Body of pancreas (tissue), 4 donors: ENCODE data around the gene C4orf46. TPM values are rescaled to one million over a fixed set of nuclear protein-coding genes. Genes with fewer than 3 reads are reported as not detected.

Source experiments
- ATAC-seq: fragments of 150-250 bp; one replicate; pipeline ENCODE4 v1.9.1; 2016
- DNase-seq, 4 donors: peaks; one replicate each; pipeline ENCODE4 v3.0.0-alpha.2; 2019
- H3K27ac ChIP-seq, 4 donors: fragments of 200-600 bp; sonication (generic); 1 replicate in 3 of 4; 2 replicates in 1 of 4; pipeline versions ENCODE4 v1.5.1 to v1.6.1; 2016 to 2019; ENCODE audit warnings: mild to moderate bottlenecking in 1 of 4, mixed read lengths in 1 of 4, moderate library complexity in 1 of 4
- H3K27me3 ChIP-seq, 2 donors: fragments of 200-600 bp; sonication (generic); one replicate each; pipeline ENCODE4 v1.6.0; 2016; ENCODE audit warnings: mild to moderate bottlenecking in 1 of 2
- H3K36me3 ChIP-seq, 2 donors: fragments of 200-600 bp; sonication (generic); replicated peaks in 1 of 2; 2 replicates each; pipeline ENCODE4 v1.5.1; 2016; ENCODE audit warnings: low read depth in 2 of 2; ENCODE audit not compliant: insufficient read depth in 1 of 2
- H3K4me1 ChIP-seq: fragments of 200-600 bp; sonication (generic); one replicate; pipeline ENCODE4 v1.6.0; 2016
- H3K4me3 ChIP-seq, 2 donors: fragments of 200-600 bp; sonication (generic); 1 replicate in 1 of 2; 2 replicates in 1 of 2; pipeline ENCODE4 v1.5.1; 2016 to 2019
- H3K9me3 ChIP-seq, 3 donors: fragments of 200-600 bp; sonication (generic); 1 replicate in 2 of 3; 2 replicates in 1 of 3; pipeline ENCODE4 v1.5.1; 2016
- POLR2A ChIP-seq, 3 donors: fragments of 450-650 bp; IDR thresholded peaks; one replicate each; pipeline ENCODE4 v1.6.1; 2016; ENCODE audit warnings: antibody characterized with exemption in 3 of 3, mild to moderate bottlenecking in 2 of 3
- WGBS, 2 donors: methylation state at CpG; one replicate each; pipeline ENCODE4 v1.1.5; 2017; 5-methylcytosine and 5-hydroxymethylcytosine counted together
- intact Hi-C: fragments of 100-400 bp; cut with DNase I; formaldehyde crosslinking; loops from one replicate; pipeline ENCODE4 v1.15.1; 2023
- total RNA-seq, 2 donors: library from RNA; depleted of rRNA; stranded (reverse); fragments of >200 nt; gene quantifications; one replicate each; pipeline ENCODE4 v1.1.0, GENCODE V29; 2016
- TF ChIP-seq, protein P1 (sequence below), 7 experiments: fragments of 450-650 bp in 4 of 7; fragments of 200-600 bp in 3 of 7; sonication (generic) in 3 of 7; IDR thresholded peaks; one replicate each; pipeline ENCODE4 v1.5.1; 2016 to 2019; ENCODE audit warnings: antibody characterized with exemption in 7 of 7

Gene C4orf46
- total RNA-seq, 2 donors from 2014 or later, result 2.3 to 3.4 TPM

DNA sequence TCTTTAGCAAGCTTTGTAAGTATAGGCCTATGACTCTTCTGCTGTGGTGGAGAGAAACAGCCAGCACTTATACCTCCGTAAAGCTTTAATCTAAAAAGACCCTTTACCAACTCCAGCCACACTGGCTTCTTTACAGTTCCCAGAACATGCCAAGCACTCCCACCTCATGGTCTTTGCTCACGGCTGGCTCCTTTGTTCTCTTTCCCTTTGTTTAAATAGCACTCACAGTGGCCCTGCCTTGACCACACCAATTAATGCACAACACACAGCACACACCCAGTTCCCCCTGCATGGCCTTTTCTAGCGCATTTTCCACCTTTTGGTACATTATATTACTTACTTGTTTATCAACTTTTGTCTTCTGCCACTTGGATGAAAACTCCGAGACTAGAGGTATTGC lies 32.6 kb upstream of the C4orf46 start:
- Histone ChIP-seq H3K27ac (no peak overlapping the region), H3K27me3 (no peaks in the 10 kb centered on the region), H3K9me3 (no peaks in the 10 kb centered on the region), H3K4me1 (no peaks in the 10 kb centered on the region), H3K4me3 (no peak overlapping the region), H3K36me3 (peaks cover 0 to 8% of the 10 kb centered on the region in 2 donors)
- 92 to 93% methylated on average over 4 of the region's 4 CpGs for WGBS, 2 donors
- ATAC-seq (no peak), DNase-seq (no peak)
- no peak for TF ChIP-seq POLR2A (IDR thresholded peaks at IDR 0.05)
- TF ChIP-seq, protein P1, sequence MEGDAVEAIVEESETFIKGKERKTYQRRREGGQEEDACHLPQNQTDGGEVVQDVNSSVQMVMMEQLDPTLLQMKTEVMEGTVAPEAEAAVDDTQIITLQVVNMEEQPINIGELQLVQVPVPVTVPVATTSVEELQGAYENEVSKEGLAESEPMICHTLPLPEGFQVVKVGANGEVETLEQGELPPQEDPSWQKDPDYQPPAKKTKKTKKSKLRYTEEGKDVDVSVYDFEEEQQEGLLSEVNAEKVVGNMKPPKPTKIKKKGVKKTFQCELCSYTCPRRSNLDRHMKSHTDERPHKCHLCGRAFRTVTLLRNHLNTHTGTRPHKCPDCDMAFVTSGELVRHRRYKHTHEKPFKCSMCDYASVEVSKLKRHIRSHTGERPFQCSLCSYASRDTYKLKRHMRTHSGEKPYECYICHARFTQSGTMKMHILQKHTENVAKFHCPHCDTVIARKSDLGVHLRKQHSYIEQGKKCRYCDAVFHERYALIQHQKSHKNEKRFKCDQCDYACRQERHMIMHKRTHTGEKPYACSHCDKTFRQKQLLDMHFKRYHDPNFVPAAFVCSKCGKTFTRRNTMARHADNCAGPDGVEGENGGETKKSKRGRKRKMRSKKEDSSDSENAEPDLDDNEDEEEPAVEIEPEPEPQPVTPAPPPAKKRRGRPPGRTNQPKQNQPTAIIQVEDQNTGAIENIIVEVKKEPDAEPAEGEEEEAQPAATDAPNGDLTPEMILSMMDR (IDR thresholded peaks at IDR 0.05), result no peak
- intact Hi-C loops, result no loop called here

DNA sequence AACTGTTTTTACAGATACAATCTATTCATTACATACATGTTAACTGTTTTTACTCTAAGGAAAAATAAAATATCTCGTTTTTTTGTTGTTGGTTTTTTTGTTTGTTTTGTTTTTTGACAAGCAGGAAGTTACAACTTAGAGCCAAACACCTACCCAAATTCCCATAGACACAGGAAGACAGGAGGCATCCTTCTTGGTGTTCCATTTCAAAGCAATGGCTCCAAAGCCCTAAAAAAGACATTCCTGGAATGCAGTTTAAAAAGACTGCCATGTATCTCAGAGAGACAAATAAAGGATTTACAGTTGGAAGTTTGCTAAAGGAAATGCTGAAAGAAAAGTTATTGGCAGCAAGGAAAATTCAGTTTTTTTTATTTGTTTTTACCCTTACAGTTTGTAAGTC lies 17.1 kb upstream of the C4orf46 start:
- Histone ChIP-seq H3K27me3 (no peaks in the 10 kb centered on the region), H3K36me3 (peaks cover 0 to 3% of the 10 kb centered on the region in 2 donors), H3K4me1 (no peaks in the 10 kb centered on the region), H3K9me3 (no peaks in the 10 kb centered on the region), H3K4me3 (no peak overlapping the region), H3K27ac (no peak overlapping the region)
- no peak for TF ChIP-seq POLR2A (IDR thresholded peaks at IDR 0.05)
- TF ChIP-seq, protein P1 (IDR thresholded peaks at IDR 0.05), result no peak
- intact Hi-C loops, result no loop called here
- WGBS, 2 donors, result 61 to 63% methylated on average over 1 of the region's 1 CpG
- no peak for DNase-seq
- no peak for ATAC-seq

DNA sequence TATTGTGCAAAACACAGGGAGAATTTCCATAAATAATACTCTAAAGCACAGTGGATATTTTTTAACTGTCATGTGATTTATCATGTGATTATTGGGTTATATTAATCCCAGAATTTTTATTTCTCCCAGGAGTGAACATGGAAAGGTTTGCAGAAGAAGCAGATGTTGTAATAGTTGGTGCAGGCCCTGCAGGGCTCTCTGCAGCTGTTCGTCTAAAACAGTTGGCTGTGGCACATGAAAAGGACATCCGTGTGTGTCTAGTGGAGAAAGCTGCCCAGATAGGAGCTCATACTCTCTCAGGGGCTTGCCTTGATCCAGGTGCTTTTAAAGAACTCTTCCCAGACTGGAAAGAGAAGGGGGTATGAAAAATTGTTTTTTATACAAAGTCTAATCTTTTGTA lies 10.4 kb upstream of the C4orf46 start:
- ATAC-seq, result no peak
- WGBS, 2 donors, result 82 to 91% methylated on average over 2 of the region's 2 CpGs
- intact Hi-C loops, result no loop called here
- Histone ChIP-seq H3K36me3 (peaks cover 0 to 3% of the 10 kb centered on the region in 2 donors), H3K4me3 (no peak overlapping the region), H3K9me3 (no peaks in the 10 kb centered on the region), H3K4me1 (peaks cover 3% of the 10 kb centered on the region), H3K27me3 (no peaks in the 10 kb centered on the region), H3K27ac (no peak overlapping the region)
- DNase-seq, result no peak
- TF ChIP-seq, protein P1 (IDR thresholded peaks at IDR 0.05), result no peak
- TF ChIP-seq POLR2A (IDR thresholded peaks at IDR 0.05), result no peak

GRCh38 chr4:158681629-158682028 lies 9.9 kb upstream of the C4orf46 start:
- H3K4me1 ChIP-seq, result peaks cover 3% of the 10 kb centered on the region
- H3K27ac ChIP-seq, result no peak overlapping the region
- 73 to 74% methylated on average over 1 of the region's 1 CpG for WGBS, 2 donors
- H3K36me3 ChIP-seq, result peaks cover 0 to 3% of the 10 kb centered on the region in 2 donors
- TF ChIP-seq, protein P1 (IDR thresholded peaks at IDR 0.05), result no peak
- no peak for TF ChIP-seq POLR2A (IDR thresholded peaks at IDR 0.05)
- ATAC-seq (no peak), DNase-seq (no peak)
- no peaks in the 10 kb centered on the region for H3K9me3 ChIP-seq
- H3K4me3 ChIP-seq, result no peak overlapping the region
- H3K27me3 ChIP-seq, result no peaks in the 10 kb centered on the region
- intact Hi-C loops, result no loop called here

DNA sequence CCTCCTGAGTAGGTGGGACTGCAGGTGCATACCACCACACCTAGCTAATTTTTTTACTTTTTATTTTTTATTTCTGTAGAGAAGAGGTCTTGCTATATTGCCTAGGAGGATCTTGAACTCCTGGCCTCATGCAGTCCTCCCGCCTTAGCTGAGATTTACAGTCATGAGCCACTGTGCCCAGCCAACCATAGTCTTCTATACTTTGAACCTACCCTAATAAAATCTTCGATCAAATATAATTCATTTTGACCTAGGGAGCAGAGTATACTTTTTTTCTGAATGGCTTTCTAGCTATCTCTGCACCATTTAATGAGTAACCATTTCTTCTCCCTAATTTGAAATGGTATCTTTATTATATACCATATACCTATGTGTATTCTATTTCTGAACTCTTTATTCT lies 7.1 kb upstream of the C4orf46 start:
- no peaks in the 10 kb centered on the region for H3K9me3 ChIP-seq
- no peak for DNase-seq
- peaks cover 4% of the 10 kb centered on the region for H3K4me1 ChIP-seq
- no peak for ATAC-seq
- intact Hi-C loops, result no loop called here
- H3K27ac ChIP-seq, result no peak overlapping the region
- no peak overlapping the region for H3K4me3 ChIP-seq
- no peaks in the 10 kb centered on the region for H3K36me3 ChIP-seq
- TF ChIP-seq, protein P1 (IDR thresholded peaks at IDR 0.05), result no peak
- TF ChIP-seq POLR2A (IDR thresholded peaks at IDR 0.05), result no peak
- no peaks in the 10 kb centered on the region for H3K27me3 ChIP-seq
- 95% methylated on average over 2 of the region's 2 CpGs for WGBS, 2 donors
